HL-60 (cell line): ENCODE measurements around the gene DDX5.

Experiments used
- DNase-seq, 2 experiments: peaks; one replicate each; pipeline ENCODE4 v3.0.0-alpha.2; 2010 to 2020; ENCODE audit warnings: low read depth in 1 of 2, low spot score in 1 of 2
- H3K27ac ChIP-seq: fragments of 250-450 bp; sonication (Bioruptor Pico); replicated peaks from 2 replicates; pipeline ENCODE4 v1.5.1; 2020; ENCODE audit warnings: mild to moderate bottlenecking, moderate library complexity
- H3K27me3 ChIP-seq: fragments of 250-450 bp; sonication (Bioruptor Pico); 2 replicates; pipeline ENCODE4 v1.5.1; 2021; ENCODE audit warnings: mild to moderate bottlenecking, moderate library complexity; ENCODE audit not compliant: insufficient read depth, poor library complexity, severe bottlenecking
- H3K4me3 ChIP-seq: replicated peaks from 2 replicates; pipeline ENCODE4 v1.5.1; 2011; ENCODE audit warnings: mild to moderate bottlenecking, control low read depth, low read length; ENCODE audit not compliant: insufficient read depth
- GABPA ChIP-seq: IDR thresholded peaks from 2 replicates; pipeline ENCODE4 v1.6.1; 2012; ENCODE audit warnings: low read depth
- POLR2AphosphoS5 ChIP-seq: IDR thresholded peaks from 2 replicates; pipeline ENCODE4 v1.6.1; 2012; ENCODE audit warnings: low read depth
- SPI1 ChIP-seq: IDR thresholded peaks from 2 replicates; pipeline ENCODE4 v1.6.1; 2012; ENCODE audit warnings: low read depth, mild to moderate bottlenecking, borderline replicate concordance
- long read RNA-seq: library from polyadenylated mRNA; unstranded; transcript quantifications from one replicate; pipeline ENCODE4 v2.0.0, GENCODE V29; 2020
- TF ChIP-seq, protein P1 (sequence below): IDR thresholded peaks from one replicate; pipeline ENCODE4 v1.5.1; 2011; ENCODE audit warnings: low read length, control low read depth, inconsistent platforms; ENCODE audit not compliant: insufficient read depth
- TF ChIP-seq, protein P2 (sequence below): IDR thresholded peaks from 2 replicates; pipeline ENCODE4 v1.6.1; 2012; ENCODE audit warnings: low read depth; ENCODE audit not compliant: insufficient replicate concordance

Gene DDX5
- long read RNA-seq, transcript DDX5-215 (12 exons, 3,558 nt) = minor isoform, 368 of 1,616 reads
- long read RNA-seq, transcript DDX5-201 (13 exons, 2,554 nt) = major isoform, 913 of 1,616 reads
- long read RNA-seq, partial matches to known transcripts = 190 of 1,616 reads
- long read RNA-seq, other reads (novel, unspliced or antisense) = 144 of 1,616 reads

DNA sequence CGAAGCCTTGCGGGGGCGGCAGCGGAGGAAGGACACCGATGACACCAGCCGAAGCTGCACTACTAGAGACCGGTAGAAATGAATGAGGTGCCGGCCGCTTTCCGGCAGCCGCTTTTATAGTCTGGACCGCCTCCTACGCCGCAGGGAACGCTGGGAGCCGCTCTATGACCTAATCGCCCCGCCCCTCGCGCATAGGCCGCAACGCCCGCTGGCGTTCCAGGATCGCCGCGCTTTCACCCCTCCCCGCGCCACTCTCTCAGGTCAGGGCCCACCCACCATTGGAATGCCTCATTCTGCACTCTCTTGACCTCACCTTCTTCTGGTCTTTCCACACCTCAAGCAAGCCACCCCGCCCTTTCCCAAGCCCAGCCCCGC, at the start of gene DDX5:
Gene DDX5, minus strand, starts transcription at position 89 of the 375 bp plus-strand sequence. CDS start 170 bp downstream, outside the sequence.
- Histone ChIP-seq H3K4me3 (peak within 1 kb of the TSS; percentile 91), H3K27ac (peak within 1 kb of the TSS; percentile 98), H3K27me3 (no peaks in the 10 kb centered on the region)
- peak in 1 of 2 experiments; percentile 98 for DNase-seq
- TF ChIP-seq SPI1 (no peak), GABPA (no peak), POLR2AphosphoS5 (peak; percentile 98)
- TF ChIP-seq, protein P1, sequence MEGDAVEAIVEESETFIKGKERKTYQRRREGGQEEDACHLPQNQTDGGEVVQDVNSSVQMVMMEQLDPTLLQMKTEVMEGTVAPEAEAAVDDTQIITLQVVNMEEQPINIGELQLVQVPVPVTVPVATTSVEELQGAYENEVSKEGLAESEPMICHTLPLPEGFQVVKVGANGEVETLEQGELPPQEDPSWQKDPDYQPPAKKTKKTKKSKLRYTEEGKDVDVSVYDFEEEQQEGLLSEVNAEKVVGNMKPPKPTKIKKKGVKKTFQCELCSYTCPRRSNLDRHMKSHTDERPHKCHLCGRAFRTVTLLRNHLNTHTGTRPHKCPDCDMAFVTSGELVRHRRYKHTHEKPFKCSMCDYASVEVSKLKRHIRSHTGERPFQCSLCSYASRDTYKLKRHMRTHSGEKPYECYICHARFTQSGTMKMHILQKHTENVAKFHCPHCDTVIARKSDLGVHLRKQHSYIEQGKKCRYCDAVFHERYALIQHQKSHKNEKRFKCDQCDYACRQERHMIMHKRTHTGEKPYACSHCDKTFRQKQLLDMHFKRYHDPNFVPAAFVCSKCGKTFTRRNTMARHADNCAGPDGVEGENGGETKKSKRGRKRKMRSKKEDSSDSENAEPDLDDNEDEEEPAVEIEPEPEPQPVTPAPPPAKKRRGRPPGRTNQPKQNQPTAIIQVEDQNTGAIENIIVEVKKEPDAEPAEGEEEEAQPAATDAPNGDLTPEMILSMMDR = no peak
- TF ChIP-seq, protein P2, sequence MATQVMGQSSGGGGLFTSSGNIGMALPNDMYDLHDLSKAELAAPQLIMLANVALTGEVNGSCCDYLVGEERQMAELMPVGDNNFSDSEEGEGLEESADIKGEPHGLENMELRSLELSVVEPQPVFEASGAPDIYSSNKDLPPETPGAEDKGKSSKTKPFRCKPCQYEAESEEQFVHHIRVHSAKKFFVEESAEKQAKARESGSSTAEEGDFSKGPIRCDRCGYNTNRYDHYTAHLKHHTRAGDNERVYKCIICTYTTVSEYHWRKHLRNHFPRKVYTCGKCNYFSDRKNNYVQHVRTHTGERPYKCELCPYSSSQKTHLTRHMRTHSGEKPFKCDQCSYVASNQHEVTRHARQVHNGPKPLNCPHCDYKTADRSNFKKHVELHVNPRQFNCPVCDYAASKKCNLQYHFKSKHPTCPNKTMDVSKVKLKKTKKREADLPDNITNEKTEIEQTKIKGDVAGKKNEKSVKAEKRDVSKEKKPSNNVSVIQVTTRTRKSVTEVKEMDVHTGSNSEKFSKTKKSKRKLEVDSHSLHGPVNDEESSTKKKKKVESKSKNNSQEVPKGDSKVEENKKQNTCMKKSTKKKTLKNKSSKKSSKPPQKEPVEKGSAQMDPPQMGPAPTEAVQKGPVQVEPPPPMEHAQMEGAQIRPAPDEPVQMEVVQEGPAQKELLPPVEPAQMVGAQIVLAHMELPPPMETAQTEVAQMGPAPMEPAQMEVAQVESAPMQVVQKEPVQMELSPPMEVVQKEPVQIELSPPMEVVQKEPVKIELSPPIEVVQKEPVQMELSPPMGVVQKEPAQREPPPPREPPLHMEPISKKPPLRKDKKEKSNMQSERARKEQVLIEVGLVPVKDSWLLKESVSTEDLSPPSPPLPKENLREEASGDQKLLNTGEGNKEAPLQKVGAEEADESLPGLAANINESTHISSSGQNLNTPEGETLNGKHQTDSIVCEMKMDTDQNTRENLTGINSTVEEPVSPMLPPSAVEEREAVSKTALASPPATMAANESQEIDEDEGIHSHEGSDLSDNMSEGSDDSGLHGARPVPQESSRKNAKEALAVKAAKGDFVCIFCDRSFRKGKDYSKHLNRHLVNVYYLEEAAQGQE = peak; percentile 82

DNA sequence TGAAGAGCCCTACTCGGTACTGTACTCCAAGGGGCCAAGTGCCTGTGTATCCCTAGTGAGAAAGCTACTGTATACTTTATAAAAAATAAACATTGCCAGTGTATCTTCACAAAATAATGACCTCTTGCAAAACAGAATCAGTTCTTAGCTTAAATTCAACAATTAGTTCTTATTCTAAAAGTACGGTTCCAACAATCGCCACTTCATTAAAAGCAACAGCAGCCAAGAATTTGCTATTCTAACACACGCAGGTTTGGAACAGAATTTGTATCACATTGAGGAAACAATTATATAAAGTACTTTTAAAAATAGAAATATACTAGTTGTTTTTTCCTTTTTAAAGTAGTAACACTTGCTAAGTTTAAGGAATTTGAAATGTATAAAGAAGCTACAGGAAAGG, 49.2 kb upstream of the DDX5 start:
- H3K27me3 ChIP-seq = no peaks in the 10 kb centered on the region
- no peak overlapping the region for H3K27ac ChIP-seq
- no peak overlapping the region for H3K4me3 ChIP-seq
- TF ChIP-seq SPI1 (no peak), GABPA (no peak), POLR2AphosphoS5 (no peak)
- TF ChIP-seq, protein P1 = no peak
- TF ChIP-seq, protein P2 = no peak
- DNase-seq = no peak

DNA sequence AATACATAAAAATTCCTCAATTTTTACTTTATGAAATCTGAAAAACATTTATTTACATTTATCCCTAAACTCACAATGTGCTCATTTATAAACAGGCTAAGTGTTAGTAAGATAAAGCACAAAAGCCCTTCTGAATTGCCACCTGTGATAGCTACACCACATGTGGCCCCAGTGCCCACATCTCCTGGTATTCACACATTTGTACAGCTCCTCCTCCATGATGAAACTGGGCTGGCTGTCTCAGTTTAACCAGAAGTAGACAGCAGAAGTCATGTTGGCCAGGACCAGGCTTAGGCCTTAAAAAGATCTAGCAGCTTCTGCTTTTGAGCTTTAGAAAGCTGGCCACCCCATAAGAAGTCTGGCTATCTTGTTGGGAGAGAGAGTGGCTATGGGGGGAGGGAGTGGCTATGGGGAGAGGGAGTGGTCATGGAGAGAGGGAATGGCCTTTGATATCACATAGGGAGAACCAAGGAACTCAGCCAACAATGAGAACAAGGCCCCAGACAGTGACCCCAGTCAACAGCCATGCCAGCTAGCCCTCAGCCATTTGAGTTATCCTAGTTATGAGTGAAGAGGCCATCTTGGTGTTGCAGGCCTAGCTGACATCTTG, 48.0 kb upstream of the DDX5 start:
- no peak overlapping the region for H3K4me3 ChIP-seq
- TF ChIP-seq GABPA = no peak
- TF ChIP-seq SPI1 = no peak
- TF ChIP-seq, protein P2 = no peak
- TF ChIP-seq, protein P1 = no peak
- TF ChIP-seq POLR2AphosphoS5 = no peak
- DNase-seq = peak in 1 of 2 experiments; percentile 5
- no peaks in the 10 kb centered on the region for H3K27me3 ChIP-seq
- no peak overlapping the region for H3K27ac ChIP-seq
